Gastrocnemius medialis (tissue), 4 donors: ENCODE data around the gene MYO7A. TPM values are rescaled to one million over a fixed set of nuclear protein-coding genes. Genes with fewer than 3 reads are reported as not detected.

Experiments used
- ATAC-seq, 2 donors: fragments of 150-250 bp; one replicate each; pipeline ENCODE4 v1.9.1; 2016
- DNase-seq, 2 donors: peaks; one replicate each; pipeline ENCODE4 v3.0.0-alpha.2; 2019
- H3K27ac ChIP-seq, 4 donors: fragments of 200-600 bp; sonication (generic); 1 replicate in 1 of 4; 2 replicates in 3 of 4; pipeline ENCODE4 v1.5.1; 2016 to 2018; ENCODE audit warnings: mild to moderate bottlenecking in 2 of 4, moderate library complexity in 1 of 4
- H3K27me3 ChIP-seq, 3 donors: fragments of 200-600 bp; sonication (generic) in 2 of 3; 1 replicate in 1 of 3; 2 replicates in 2 of 3; pipeline versions ENCODE4 v1.5.1 to v1.6.0; 2016 to 2019; ENCODE audit warnings: mild to moderate bottlenecking in 1 of 3, moderate library complexity in 1 of 3
- H3K36me3 ChIP-seq, 2 donors: fragments of 200-600 bp; sonication (generic) in 1 of 2; one replicate each; pipeline ENCODE4 v1.5.1; 2017 to 2018
- H3K4me1 ChIP-seq, 2 donors: fragments of 200-600 bp; sonication (generic) in 1 of 2; one replicate each; pipeline ENCODE4 v1.5.1; 2016 to 2017; ENCODE audit warnings: mild to moderate bottlenecking in 2 of 2
- H3K4me3 ChIP-seq, 4 donors: fragments of 200-600 bp; sonication (generic) in 3 of 4; 1 replicate in 1 of 4; 2 replicates in 3 of 4; pipeline ENCODE4 v1.5.1; 2016 to 2019; ENCODE audit warnings: mild to moderate bottlenecking in 2 of 4
- H3K9me3 ChIP-seq, 3 donors: fragments of 200-600 bp; sonication (generic) in 2 of 3; 1 replicate in 1 of 3; 2 replicates in 2 of 3; pipeline ENCODE4 v1.5.1; 2016 to 2019
- CTCF ChIP-seq, 5 experiments: fragments of 450-650 bp in 3 of 5; fragments of 200-600 bp in 2 of 5; sonication (generic) in 2 of 5; IDR thresholded peaks in 4 of 5; conservative IDR thresholded peaks in 1 of 5; 1 replicate in 4 of 5; 2 replicates in 1 of 5; pipeline ENCODE4 v1.5.1; 2016 to 2019; ENCODE audit warnings: antibody characterized with exemption in 5 of 5, mild to moderate bottlenecking in 3 of 5, moderate library complexity in 3 of 5
- POLR2A ChIP-seq, 2 donors: fragments of 450-650 bp; IDR thresholded peaks; one replicate each; pipeline ENCODE4 v1.6.1; 2017; ENCODE audit warnings: antibody characterized with exemption in 2 of 2, mild to moderate bottlenecking in 2 of 2, moderate library complexity in 2 of 2
- in situ Hi-C, 4 donors: fragments of 200-750 bp; cut with MboI; loops; one replicate each; pipeline versions ENCODE4 v1.15.0 to v1.8.0; 2017; ENCODE audit warnings: low sequenced_read_pairs in 4 of 4
- intact Hi-C: fragments of 100-400 bp; cut with DNase I; formaldehyde crosslinking; loops from one replicate; pipeline ENCODE4 v1.15.1; 2023; ENCODE audit warnings: low total_unique reads
- total RNA-seq, 4 donors: library from RNA; depleted of rRNA; stranded (reverse); fragments of >200 nt; gene quantifications; one replicate each; pipeline versions ENCODE4 v1.1.0 to v1.2.3, GENCODE V29; 2016

MYO7A gene
- total RNA-seq, 4 donors from 2014 or later, result 1.6 to 3.5 (median 2.1) TPM

DNA sequence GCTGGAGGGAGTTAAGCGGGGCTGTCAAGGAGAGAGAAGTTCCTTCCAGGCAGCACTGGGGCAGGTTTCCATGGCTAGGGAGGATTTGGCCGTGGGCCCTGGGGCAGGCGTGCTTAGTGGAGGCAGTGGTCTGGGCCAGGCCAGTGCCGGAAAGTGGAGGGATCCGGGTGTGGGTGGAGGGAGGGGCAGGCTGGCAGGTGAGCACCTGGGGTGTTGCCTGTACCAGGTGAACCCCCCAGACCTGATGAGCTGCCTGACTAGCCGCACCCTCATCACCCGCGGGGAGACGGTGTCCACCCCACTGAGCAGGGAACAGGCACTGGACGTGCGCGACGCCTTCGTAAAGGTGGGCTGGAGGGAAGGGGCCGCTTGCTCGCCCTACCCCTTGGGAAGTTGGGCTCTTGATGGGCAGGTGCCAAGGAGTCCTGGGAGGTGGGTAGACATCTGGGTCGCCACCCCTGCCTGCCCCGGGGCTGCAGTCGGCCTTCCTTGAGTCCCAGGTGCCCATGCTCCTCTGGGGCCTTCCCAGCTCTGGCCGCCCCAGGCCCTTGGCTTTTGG is 32.0 kb downstream of the MYO7A start:
- intact Hi-C loops, result no loop called here
- no peak overlapping the region for H3K4me3 ChIP-seq
- H3K27ac ChIP-seq, result no peak overlapping the region
- in situ Hi-C loops, result no loop called here
- H3K9me3 ChIP-seq, result no peaks in the 10 kb centered on the region
- H3K4me1 ChIP-seq, result no peaks in the 10 kb centered on the region
- no peaks in the 10 kb centered on the region for H3K27me3 ChIP-seq
- H3K36me3 ChIP-seq, result no peaks in the 10 kb centered on the region
- no peak for TF ChIP-seq POLR2A (IDR thresholded peaks at IDR 0.05)
- no peak for TF ChIP-seq CTCF (IDR thresholded peaks at IDR 0.05 in 4 of 5, conservative IDR thresholded peaks at IDR 0.05 in 1 of 5)
- DNase-seq (no peak), ATAC-seq (no peak)

GRCh38 chr11:77163271-77163670 is 35.2 kb downstream of the MYO7A start:
- no peak for DNase-seq
- in situ Hi-C loops (no loop called here), intact Hi-C loops (no loop called here)
- Histone ChIP-seq H3K27me3 (no peaks in the 10 kb centered on the region), H3K36me3 (no peaks in the 10 kb centered on the region), H3K9me3 (no peaks in the 10 kb centered on the region), H3K27ac (no peak overlapping the region), H3K4me3 (no peak overlapping the region), H3K4me1 (no peaks in the 10 kb centered on the region)
- TF ChIP-seq POLR2A (IDR thresholded peaks at IDR 0.05) (no peak), CTCF (IDR thresholded peaks at IDR 0.05 in 4 of 5, conservative IDR thresholded peaks at IDR 0.05 in 1 of 5) (no peak)
- ATAC-seq, result no peak

- Histone ChIP-seq H3K36me3 (no peaks in the 10 kb centered on the region), H3K9me3 (no peaks in the 10 kb centered on the region), H3K4me1 (no peaks in the 10 kb centered on the region), H3K27ac (no peak overlapping the region), H3K4me3 (no peak overlapping the region), H3K27me3 (no peaks in the 10 kb centered on the region)
- intact Hi-C loops (no loop called here), in situ Hi-C loops (no loop called here)
- DNase-seq (no peak), ATAC-seq (no peak)
- TF ChIP-seq CTCF (IDR thresholded peaks at IDR 0.05 in 4 of 5, conservative IDR thresholded peaks at IDR 0.05 in 1 of 5) (no peak), POLR2A (IDR thresholded peaks at IDR 0.05) (no peak)
Observed at GRCh38 chr11:77165066-77165465, 37.0 kb downstream of the MYO7A start.

- TF ChIP-seq POLR2A (IDR thresholded peaks at IDR 0.05), result no peak
- no peak for TF ChIP-seq CTCF (IDR thresholded peaks at IDR 0.05 in 4 of 5, conservative IDR thresholded peaks at IDR 0.05 in 1 of 5)
- no peak for DNase-seq
- ATAC-seq, result no peak
- no peak overlapping the region for H3K27ac ChIP-seq
- H3K4me3 ChIP-seq, result no peak overlapping the region
- no peaks in the 10 kb centered on the region for H3K4me1 ChIP-seq
- H3K9me3 ChIP-seq, result no peaks in the 10 kb centered on the region
- H3K27me3 ChIP-seq, result no peaks in the 10 kb centered on the region
- intact Hi-C loops, result no loop called here
- H3K36me3 ChIP-seq, result no peaks in the 10 kb centered on the region
- in situ Hi-C loops, result no loop called here
Observed at GRCh38 chr11:77166021-77166420, 38.0 kb downstream of the MYO7A start.

- DNase-seq, result no peak
- ATAC-seq, result no peak
- H3K4me3 ChIP-seq, result no peak overlapping the region
Observed at GRCh38 chr11:77167111-77167626, 39.1 kb downstream of the MYO7A start.

More at GRCh38 chr11:77167111-77167626, 39.1 kb downstream of the MYO7A start:
- Histone ChIP-seq H3K4me1 (no peaks in the 10 kb centered on the region), H3K27me3 (no peaks in the 10 kb centered on the region), H3K36me3 (no peaks in the 10 kb centered on the region), H3K9me3 (no peaks in the 10 kb centered on the region), H3K27ac (no peak overlapping the region)
- intact Hi-C loops, result no loop called here
- no peak for TF ChIP-seq CTCF (IDR thresholded peaks at IDR 0.05 in 4 of 5, conservative IDR thresholded peaks at IDR 0.05 in 1 of 5)
- no peak for TF ChIP-seq POLR2A (IDR thresholded peaks at IDR 0.05)
- in situ Hi-C loops, result no loop called here
